Mesenchymal stem cell (in vitro differentiated cells and primary cell): Measurements from ENCODE around the gene CBFB.
A peak's percentile ranks its signal among the peaks of the same experiment; 100 is the strongest.

Experiments
- DNase-seq: peaks from one replicate; pipeline ENCODE4 v3.0.0-alpha.2; 2013
- H2AFZ ChIP-seq: one replicate; pipeline ENCODE4 v1.6.1; 2013; ENCODE audit warnings: low read depth, mild to moderate bottlenecking, control low read depth, inconsistent platforms, low read length, moderate library complexity
- H2AK5ac ChIP-seq: 2 replicates; pipeline ENCODE4 v1.6.1; 2013; ENCODE audit warnings: low read length, moderate library complexity, mild to moderate bottlenecking, inconsistent platforms; ENCODE audit not compliant: severe bottlenecking
- H2BK120ac ChIP-seq: one replicate; pipeline ENCODE4 v1.6.1; 2013; ENCODE audit warnings: low read depth, mild to moderate bottlenecking, inconsistent platforms, low read length, moderate library complexity
- H2BK12ac ChIP-seq, 2 experiments: one replicate each; pipeline ENCODE4 v1.6.1; 2013; ENCODE audit warnings: inconsistent platforms in 2 of 2, low read length in 2 of 2, mild to moderate bottlenecking in 2 of 2, moderate library complexity in 2 of 2, control low read depth in 1 of 2
- H2BK15ac ChIP-seq: one replicate; pipeline ENCODE4 v1.6.1; 2013; ENCODE audit warnings: mild to moderate bottlenecking, low read depth, inconsistent platforms; ENCODE audit not compliant: poor library complexity, severe bottlenecking
- H2BK5ac ChIP-seq: 2 replicates; pipeline ENCODE4 v1.6.1; 2013; ENCODE audit warnings: low read depth, mild to moderate bottlenecking, low read length, control low read depth, inconsistent platforms; ENCODE audit not compliant: poor library complexity, severe bottlenecking
- H3K14ac ChIP-seq, 2 experiments: one replicate each; pipeline ENCODE4 v1.6.1; 2013; ENCODE audit warnings: inconsistent platforms in 2 of 2, low read length in 2 of 2, control low read depth in 1 of 2, mild to moderate bottlenecking in 1 of 2, moderate library complexity in 1 of 2
- H3K18ac ChIP-seq, 2 experiments: one replicate each; pipeline ENCODE4 v1.6.1; 2013; ENCODE audit warnings: inconsistent platforms in 2 of 2, low read length in 2 of 2, control low read depth in 1 of 2, low read depth in 1 of 2, mild to moderate bottlenecking in 1 of 2
- H3K23ac ChIP-seq, 2 experiments: one replicate each; pipeline ENCODE4 v1.6.1; 2013; ENCODE audit warnings: inconsistent platforms in 2 of 2, low read length in 2 of 2, mild to moderate bottlenecking in 2 of 2, moderate library complexity in 2 of 2, control low read depth in 1 of 2
- H3K27ac ChIP-seq: 2 replicates; pipeline ENCODE4 v1.5.1; 2013; ENCODE audit warnings: mild to moderate bottlenecking, moderate library complexity, low read length, control low read depth, inconsistent platforms; ENCODE audit not compliant: poor library complexity, severe bottlenecking
- H3K27me3 ChIP-seq, 2 experiments: 2 replicates each; pipeline versions ENCODE4 v1.6.1 to v1.7.0; 2013; ENCODE audit warnings: low read length in 2 of 2, mild to moderate bottlenecking in 2 of 2, moderate library complexity in 2 of 2, control low read depth in 1 of 2, inconsistent platforms in 1 of 2; ENCODE audit not compliant: control insufficient read depth in 1 of 2, insufficient read depth in 1 of 2
- H3K36me3 ChIP-seq, 2 experiments: 2 replicates each; pipeline versions ENCODE4 v1.6.1 to v1.7.0; 2013; ENCODE audit warnings: low read length in 2 of 2, control low read depth in 1 of 2, inconsistent platforms in 1 of 2, low read depth in 1 of 2, mild to moderate bottlenecking in 1 of 2; ENCODE audit not compliant: insufficient read depth in 2 of 2, control insufficient read depth in 1 of 2
- H3K4ac ChIP-seq, 2 experiments: one replicate each; pipeline ENCODE4 v1.6.1; 2013; ENCODE audit warnings: inconsistent platforms in 2 of 2, low read length in 2 of 2, mild to moderate bottlenecking in 2 of 2, moderate library complexity in 2 of 2, control low read depth in 1 of 2, low read depth in 1 of 2
- H3K4me1 ChIP-seq: 2 replicates; pipeline ENCODE4 v1.6.1; 2013; ENCODE audit warnings: low read depth, low read length, control low read depth; ENCODE audit not compliant: control insufficient read depth, insufficient read depth
- H3K4me2 ChIP-seq: 2 replicates; pipeline ENCODE4 v1.6.1; 2013; ENCODE audit warnings: low read length, mild to moderate bottlenecking, inconsistent platforms; ENCODE audit not compliant: poor library complexity, severe bottlenecking
- H3K4me3 ChIP-seq, 2 experiments: 2 replicates each; pipeline versions ENCODE4 v1.5.1 to v1.7.0; 2013; ENCODE audit warnings: low read length in 2 of 2, mild to moderate bottlenecking in 2 of 2, control low read depth in 1 of 2, low read depth in 1 of 2; ENCODE audit not compliant: insufficient read depth in 1 of 2
- H3K79me1 ChIP-seq: replicated peaks from 2 replicates; pipeline ENCODE4 v1.6.1; 2013; ENCODE audit warnings: mild to moderate bottlenecking, control low read depth, low read length, inconsistent platforms; ENCODE audit not compliant: poor library complexity, severe bottlenecking
- H3K9ac ChIP-seq: 2 replicates; pipeline ENCODE4 v1.7.0; 2013; ENCODE audit warnings: mild to moderate bottlenecking, low read length, moderate library complexity
- H3K9me3 ChIP-seq: 2 replicates; pipeline ENCODE4 v1.7.0; 2013; ENCODE audit warnings: mild to moderate bottlenecking, low read length; ENCODE audit not compliant: control insufficient read depth
- H4K8ac ChIP-seq: one replicate; pipeline ENCODE4 v1.6.1; 2013; ENCODE audit warnings: inconsistent platforms, mild to moderate bottlenecking, low read length, moderate library complexity
- H4K91ac ChIP-seq: one replicate; pipeline ENCODE4 v1.6.1; 2013; ENCODE audit warnings: mild to moderate bottlenecking, low read length, inconsistent platforms
- WGBS: methylation state at CpG from one replicate; pipeline ENCODE4 v1.1.7; 2013; ENCODE audit warnings: mixed read lengths; 5-methylcytosine and 5-hydroxymethylcytosine counted together

The CBFB gene

GRCh38 chr16:67009158-67009557, 19.8 kb upstream of the CBFB start:
- Histone ChIP-seq H2BK5ac (no peak overlapping the region), H3K79me1 (no peaks in the 10 kb centered on the region), H3K4me1 (peaks cover 16% of the 10 kb centered on the region), H2BK12ac (no peak overlapping the region), H3K36me3 (no peaks in the 10 kb centered on the region), H3K23ac (no peak overlapping the region), H3K27me3 (peaks cover 8 to 12% of the 10 kb centered on the region in 2 experiments), H3K18ac (no peak overlapping the region), H2BK120ac (no peak overlapping the region), H3K27ac (no peak overlapping the region), H2AK5ac (no peak overlapping the region), H3K4ac (no peak overlapping the region), H3K9ac (no peak overlapping the region), H4K8ac (no peak overlapping the region), H3K9me3 (no peaks in the 10 kb centered on the region), H2BK15ac (no peak overlapping the region), H3K4me2 (no peak overlapping the region), H3K4me3 (no peak overlapping the region), H4K91ac (no peak overlapping the region), H2AFZ (no peak overlapping the region), H3K14ac (no peak overlapping the region)
- no peak for DNase-seq
- 46% methylated on average over 1 of the region's 1 CpG for WGBS

- Histone ChIP-seq H3K14ac (peak overlapping the region in 1 of 2 experiments; percentile 18), H4K8ac (no peak overlapping the region), H2BK12ac (no peak overlapping the region), H3K18ac (no peak overlapping the region), H2AFZ (no peak overlapping the region), H2BK15ac (no peak overlapping the region), H3K27me3 (peaks cover 15 to 16% of the 10 kb centered on the region in 2 experiments), H2AK5ac (no peak overlapping the region), H3K4ac (no peak overlapping the region), H3K4me1 (peaks cover 22% of the 10 kb centered on the region), H3K9me3 (no peaks in the 10 kb centered on the region), H3K36me3 (no peaks in the 10 kb centered on the region), H3K4me3 (no peak overlapping the region), H4K91ac (no peak overlapping the region), H3K79me1 (no peaks in the 10 kb centered on the region), H3K23ac (no peak overlapping the region), H2BK5ac (no peak overlapping the region), H3K4me2 (no peak overlapping the region), H3K27ac (no peak overlapping the region), H2BK120ac (peak overlapping the region; percentile 1), H3K9ac (no peak overlapping the region)
- WGBS: 79% methylated on average over 1 of the region's 2 CpGs
- no peak for DNase-seq
Measured at GRCh38 chr16:67011274-67011673, 17.7 kb upstream of the CBFB start.

- Histone ChIP-seq H2BK120ac (peak overlapping the region; percentile 51), H4K8ac (peak overlapping the region; percentile 73), H3K18ac (peak overlapping the region; percentile 90 to 99), H3K4ac (peak overlapping the region in 1 of 2 experiments; percentile 81), H3K79me1 (no peaks in the 10 kb centered on the region), H3K36me3 (no peaks in the 10 kb centered on the region), H2AFZ (peak overlapping the region; percentile 74), H3K4me1 (peaks cover 14% of the 10 kb centered on the region), H2AK5ac (no peak overlapping the region), H3K4me3 (peak overlapping the region; percentile 47 to 73), H2BK5ac (peak overlapping the region; percentile 51), H3K27me3 (peaks cover 15 to 16% of the 10 kb centered on the region in 2 experiments), H3K9ac (peak overlapping the region; percentile 70), H3K4me2 (peak overlapping the region; percentile 79), H2BK15ac (peak overlapping the region; percentile 6), H3K14ac (peak overlapping the region in 1 of 2 experiments; percentile 68), H3K27ac (no peak overlapping the region), H3K23ac (peak overlapping the region in 1 of 2 experiments; percentile 34), H2BK12ac (peak overlapping the region in 1 of 2 experiments; percentile 84), H4K91ac (no peak overlapping the region), H3K9me3 (no peaks in the 10 kb centered on the region)
- WGBS: 21% methylated on average over 21 of the region's 21 CpGs
- DNase-seq: no peak
Measured at GRCh38 chr16:67013233-67013822, 15.6 kb upstream of the CBFB start.

GRCh38 chr16:67013823-67014633, 14.9 kb upstream of the CBFB start:
- peaks cover 12 to 16% of the 10 kb centered on the region in 2 experiments for H3K27me3 ChIP-seq
- peak overlapping the region in 1 of 2 experiments; percentile 97 for H3K14ac ChIP-seq
- H4K91ac ChIP-seq: peak overlapping the region; percentile 93
- peak overlapping the region; percentile 74 for H2AFZ ChIP-seq
- H2BK12ac ChIP-seq: peak overlapping the region; percentile 78 to 98
- H3K9me3 ChIP-seq: no peaks in the 10 kb centered on the region
- peak overlapping the region; percentile 47 to 73 for H3K4me3 ChIP-seq
- peak overlapping the region; percentile 90 to 99 for H3K18ac ChIP-seq
- H3K36me3 ChIP-seq: no peaks in the 10 kb centered on the region
- peak overlapping the region; percentile 51 for H2BK5ac ChIP-seq
- DNase-seq: peak; percentile 77
- no peak overlapping the region for H3K27ac ChIP-seq
- H2BK120ac ChIP-seq: peak overlapping the region; percentile 51
- H2BK15ac ChIP-seq: peak overlapping the region; percentile 60
- H4K8ac ChIP-seq: peak overlapping the region; percentile 98
- H3K4ac ChIP-seq: peak overlapping the region in 1 of 2 experiments; percentile 92
- peak overlapping the region; percentile 79 for H3K4me2 ChIP-seq
- H3K9ac ChIP-seq: peak overlapping the region; percentile 70
- H3K23ac ChIP-seq: peak overlapping the region in 1 of 2 experiments; percentile 99
- no peaks in the 10 kb centered on the region for H3K79me1 ChIP-seq
- no peak overlapping the region for H2AK5ac ChIP-seq
- H3K4me1 ChIP-seq: peaks cover 14% of the 10 kb centered on the region
- 4% methylated on average over 62 of the region's 70 CpGs for WGBS
